HepG2 (cell line): ENCODE measurements around the gene OGA. TPM values are rescaled to one million over a fixed set of nuclear protein-coding genes. Genes with fewer than 3 reads are reported as not detected.

Experiments used
- ATAC-seq: fragments of 200-7000 bp; cut with Tn5 transposase; 3 replicates; pipeline ENCODE4 v1.9.1; 2020; ENCODE audit warnings: mild to moderate bottlenecking, moderate library complexity
- BruUV-seq: library from RNA; stranded (reverse); fragments of 400-500 nt; replicated peaks from 2 replicates; lab custom pipeline; 2021; lab: Mats Ljungman, UMichigan
- CTCF ChIA-PET: fragments of 300-600 bp; formaldehyde crosslinking; extraction: SDS; loops from one replicate; lab custom pipeline; 2021; ENCODE audit warnings: low total read pairs, inconsistent platforms, low intra/inter-chr PET ratio; lab: Yijun Ruan, JAX
- POLR2A ChIA-PET: fragments of 350-600 bp; sonication (Branson Sonifier 250); formaldehyde crosslinking; loops from one replicate; lab custom pipeline; 2020; ENCODE audit warnings: antibody characterized with exemption, inconsistent platforms; lab: Yijun Ruan, JAX
- DNase-seq: peaks from one replicate; pipeline ENCODE4 v3.0.0-alpha.2; 2015; ENCODE audit warnings: low spot score
- FAIRE-seq: peaks from 3 replicates; lab custom pipeline; 2011; peaks lifted over from hg19 to GRCh38; lab: Jason Lieb, UNC
- H2AFZ ChIP-seq: one replicate; pipeline ENCODE4 v1.6.1; 2011; ENCODE audit warnings: low read length, inconsistent platforms
- H3K27ac ChIP-seq: fragments of 300-600 bp; 3 replicates; pipeline ENCODE4 v1.8.0; 2011; ENCODE audit warnings: mixed run types, mild to moderate bottlenecking, mixed read lengths, low read length, inconsistent platforms; ENCODE audit not compliant: insufficient read depth; ENCODE audit errors: extremely low read length
- H3K27me3 ChIP-seq, 2 experiments: fragments of 200-600 bp in 1 of 2; 2 replicates in 1 of 2; 3 replicates in 1 of 2; pipeline versions ENCODE4 v1.6.0 to v1.8.0; 2011; ENCODE audit warnings: low read length in 2 of 2, mild to moderate bottlenecking in 2 of 2, moderate library complexity in 2 of 2, inconsistent platforms in 1 of 2; ENCODE audit not compliant: insufficient read depth in 2 of 2, control insufficient read depth in 1 of 2
- H3K36me3 ChIP-seq, 2 experiments: fragments of 200-600 bp in 1 of 2; replicated peaks in 1 of 2; 2 replicates in 1 of 2; 3 replicates in 1 of 2; pipeline versions ENCODE4 v1.5.1 to v1.8.0; 2011; ENCODE audit warnings: low read length in 2 of 2, inconsistent platforms in 1 of 2; ENCODE audit not compliant: insufficient read depth in 2 of 2, control insufficient read depth in 1 of 2
- H3K4me1 ChIP-seq: 2 replicates; pipeline ENCODE4 v1.5.1; 2012; ENCODE audit warnings: low read length, inconsistent platforms; ENCODE audit not compliant: insufficient read depth
- H3K4me2 ChIP-seq: 2 replicates; pipeline ENCODE4 v1.6.0; 2011; ENCODE audit warnings: low read depth, low read length, inconsistent platforms
- H3K4me3 ChIP-seq, 3 experiments: fragments of 200-600 bp in 1 of 3; sonication (generic), shearing (Covaris generic) in 1 of 3; replicated peaks in 1 of 3; 2 replicates each; pipeline ENCODE4 v1.5.1; 2011 to 2016; ENCODE audit warnings: low read length in 3 of 3, inconsistent platforms in 2 of 3, low read depth in 2 of 3, mild to moderate bottlenecking in 2 of 3, control low read depth in 1 of 3, mixed read lengths in 1 of 3; ENCODE audit not compliant: insufficient read depth in 1 of 3
- H3K79me2 ChIP-seq: one replicate; pipeline ENCODE4 v1.6.1; 2011; ENCODE audit warnings: low read length, inconsistent platforms; ENCODE audit not compliant: insufficient read depth
- H3K9ac ChIP-seq: 2 replicates; pipeline ENCODE4 v1.6.0; 2011; ENCODE audit warnings: mild to moderate bottlenecking, low read depth, low read length, inconsistent platforms; ENCODE audit not compliant: insufficient read depth
- H3K9me3 ChIP-seq: 2 replicates; pipeline ENCODE4 v1.5.1; 2012; ENCODE audit warnings: mild to moderate bottlenecking, low read length
- H4K20me1 ChIP-seq: 2 replicates; pipeline ENCODE4 v1.6.0; 2011; ENCODE audit warnings: inconsistent platforms, mild to moderate bottlenecking, low read length, moderate library complexity; ENCODE audit not compliant: insufficient read depth
- HCFC1 ChIP-seq: fragments of 150-350 bp; IDR thresholded peaks from 2 replicates; pipeline ENCODE4 v1.6.1; 2014; ENCODE audit warnings: low read depth, low read length
- HMGA1 ChIP-seq: sonication (generic); formaldehyde crosslinking; conservative IDR thresholded peaks from 2 replicates; pipeline ENCODE4 v1.4.0; 2020; ENCODE audit warnings: missing genetic modification reagents
- YEATS4 ChIP-seq: sonication (generic); formaldehyde crosslinking; IDR thresholded peaks from 2 replicates; pipeline ENCODE4 v1.4.0; 2020; ENCODE audit warnings: missing genetic modification reagents, borderline replicate concordance
- ZBTB37 ChIP-seq: sonication (generic); formaldehyde crosslinking; IDR thresholded peaks from 2 replicates; pipeline ENCODE4 v1.4.0; 2020; ENCODE audit warnings: mild to moderate bottlenecking, missing genetic modification reagents
- WGBS: methylation state at CpG from one replicate; pipeline ENCODE4 v1.1.6; 2017; ENCODE audit warnings: low lambda C conversion rate; 5-methylcytosine and 5-hydroxymethylcytosine counted together
- in situ Hi-C: cut with HindIII; loops from 2 replicates; pipeline ENCODE4 v1.10.0; 2017; ENCODE audit warnings: low pct_unique_long_range_greater_than_20kb; ENCODE audit not compliant: extremely low pct_ligation_motif_present
- intact Hi-C: fragments of 100-400 bp; cut with micrococcal nuclease; formaldehyde crosslinking; loops from one replicate; pipeline ENCODE4 v1.10.0; 2022; ENCODE audit not compliant: unreplicated experiment
- polyA plus RNA-seq, 8 experiments: library from polyadenylated mRNA; depleted of rRNA in 3 of 8; stranded (reverse) in 7 of 8; unstranded in 1 of 8; fragments of >200 nt; fragmentation: Illumina TruSeq in 4 of 8; extraction: Trizol in 4 of 8; gene quantifications; 2 replicates each; pipeline versions ENCODE4 v1.2.1 to v1.2.3, GENCODE V29; 2011 to 2016; ENCODE audit warnings: low read depth in 4 of 8, missing spikeins in 1 of 8, mixed read lengths in 1 of 8; ENCODE audit not compliant: insufficient read depth in 1 of 8
- total RNA-seq, 5 experiments: library from RNA; depleted of rRNA; stranded (reverse); fragments of >200 nt; fragmentation: Illumina TruSeq; extraction: Trizol; gene quantifications; 2 replicates each; pipeline ENCODE4 v1.2.3, GENCODE V29; 2016; ENCODE audit warnings: low read depth in 1 of 5
- TF ChIP-seq, protein P1 (sequence below): sonication (generic); formaldehyde crosslinking; IDR thresholded peaks from 2 replicates; pipeline ENCODE4 v1.4.0; 2020; ENCODE audit warnings: missing genetic modification reagents, borderline replicate concordance

Gene OGA
- total and polyA plus RNA-seq, 2 of the 13 experiments (the other 11 are each of a cell fraction or from before 2014, with no cell fraction given): 33.2 to 39.8 TPM

DNA sequence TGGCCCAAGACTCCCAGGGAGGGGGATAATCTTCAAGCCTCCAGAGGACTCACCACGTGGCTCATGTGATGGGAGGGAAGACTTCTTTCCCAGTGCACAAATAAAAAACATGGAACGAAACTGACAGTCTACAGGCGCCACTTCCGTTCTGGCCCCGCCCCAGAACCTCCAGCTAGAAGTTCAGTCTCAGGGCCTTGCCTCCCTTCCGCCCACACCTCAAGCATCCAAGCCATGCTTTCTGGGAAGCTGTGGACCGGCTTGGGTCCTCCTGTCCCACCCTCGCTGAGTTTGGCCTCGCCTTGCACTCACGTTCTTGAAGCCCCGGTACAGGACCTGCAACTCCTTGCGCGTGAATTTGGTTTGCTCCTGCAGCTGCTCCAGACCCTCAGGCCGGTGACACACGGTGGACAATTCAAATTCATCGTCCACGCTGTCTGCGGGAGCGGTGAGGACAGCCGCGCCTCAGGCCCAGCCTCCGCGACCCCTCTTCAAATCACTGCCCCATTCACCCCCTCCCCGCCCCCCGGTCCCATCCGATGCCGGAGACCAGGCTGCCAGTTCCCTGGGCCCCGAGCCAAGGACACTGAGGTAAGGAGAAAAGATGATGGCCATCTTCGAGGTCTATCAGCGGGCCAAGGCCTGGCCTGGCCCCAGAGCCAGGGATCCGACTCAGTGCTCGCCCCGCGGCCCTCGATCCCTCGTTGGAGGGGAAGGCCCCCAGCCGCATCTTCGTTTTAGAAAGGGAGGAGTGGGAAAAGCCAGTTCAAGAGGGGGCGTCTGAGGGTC, 10.7 kb upstream of the OGA start:
- Histone ChIP-seq H3K4me3 (no peak overlapping the region), H3K4me2 (no peak overlapping the region), H2AFZ (no peak overlapping the region), H3K27ac (no peak overlapping the region), H3K4me1 (no peaks in the 10 kb centered on the region), H3K9ac (no peak overlapping the region), H3K9me3 (no peaks in the 10 kb centered on the region), H3K79me2 (no peaks in the 10 kb centered on the region), H4K20me1 (no peaks in the 10 kb centered on the region), H3K36me3 (0 out of 5 replicates have a peak, but pooled peaks cover 0 to 4% of the 10 kb centered on the region in 2 experiments), H3K27me3 (no peaks in the 10 kb centered on the region)
- ATAC-seq (no peak), FAIRE-seq (no peak), DNase-seq (no peak)
- ChIA-PET CTCF (no interaction called here), POLR2A (no interaction called here)
- no peak for TF ChIP-seq HCFC1
- no peak for TF ChIP-seq ZBTB37 (CRISPR knock-in tag)
- no peak for TF ChIP-seq HMGA1
- TF ChIP-seq, protein P1, sequence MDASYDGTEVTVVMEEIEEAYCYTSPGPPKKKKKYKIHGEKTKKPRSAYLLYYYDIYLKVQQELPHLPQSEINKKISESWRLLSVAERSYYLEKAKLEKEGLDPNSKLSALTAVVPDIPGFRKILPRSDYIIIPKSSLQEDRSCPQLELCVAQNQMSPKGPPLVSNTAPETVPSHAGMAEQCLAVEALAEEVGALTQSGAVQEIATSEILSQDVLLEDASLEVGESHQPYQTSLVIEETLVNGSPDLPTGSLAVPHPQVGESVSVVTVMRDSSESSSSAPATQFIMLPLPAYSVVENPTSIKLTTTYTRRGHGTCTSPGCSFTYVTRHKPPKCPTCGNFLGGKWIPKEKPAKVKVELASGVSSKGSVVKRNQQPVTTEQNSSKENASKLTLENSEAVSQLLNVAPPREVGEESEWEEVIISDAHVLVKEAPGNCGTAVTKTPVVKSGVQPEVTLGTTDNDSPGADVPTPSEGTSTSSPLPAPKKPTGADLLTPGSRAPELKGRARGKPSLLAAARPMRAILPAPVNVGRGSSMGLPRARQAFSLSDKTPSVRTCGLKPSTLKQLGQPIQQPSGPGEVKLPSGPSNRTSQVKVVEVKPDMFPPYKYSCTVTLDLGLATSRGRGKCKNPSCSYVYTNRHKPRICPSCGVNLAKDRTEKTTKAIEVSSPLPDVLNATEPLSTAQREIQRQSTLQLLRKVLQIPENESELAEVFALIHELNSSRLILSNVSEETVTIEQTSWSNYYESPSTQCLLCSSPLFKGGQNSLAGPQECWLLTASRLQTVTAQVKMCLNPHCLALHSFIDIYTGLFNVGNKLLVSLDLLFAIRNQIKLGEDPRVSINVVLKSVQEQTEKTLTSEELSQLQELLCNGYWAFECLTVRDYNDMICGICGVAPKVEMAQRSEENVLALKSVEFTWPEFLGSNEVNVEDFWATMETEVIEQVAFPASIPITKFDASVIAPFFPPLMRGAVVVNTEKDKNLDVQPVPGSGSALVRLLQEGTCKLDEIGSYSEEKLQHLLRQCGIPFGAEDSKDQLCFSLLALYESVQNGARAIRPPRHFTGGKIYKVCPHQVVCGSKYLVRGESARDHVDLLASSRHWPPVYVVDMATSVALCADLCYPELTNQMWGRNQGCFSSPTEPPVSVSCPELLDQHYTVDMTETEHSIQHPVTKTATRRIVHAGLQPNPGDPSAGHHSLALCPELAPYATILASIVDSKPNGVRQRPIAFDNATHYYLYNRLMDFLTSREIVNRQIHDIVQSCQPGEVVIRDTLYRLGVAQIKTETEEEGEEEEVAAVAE: no peak
- no peak for TF ChIP-seq YEATS4 (CRISPR knock-in tag)
- 95% methylated on average over 39 of the region's 39 CpGs for WGBS
- no TSS peak for BruUV-seq
- in situ Hi-C loops (no loop called here), intact Hi-C loops (no loop called here)
